Osteocyte (in vitro differentiated cells): ENCODE results near the gene PRKCE. TPM values are rescaled to one million over a fixed set of nuclear protein-coding genes. Genes with fewer than 3 reads are reported as not detected.
"Not testable (repeated sequence)": the region's sequence is repeated elsewhere in the genome, so short reads cannot be mapped to it uniquely, and the experiment has no call there.

Source experiments
- DNase-seq: peaks from one replicate; pipeline ENCODE4 v3.0.0; 2021; ENCODE audit warnings: mixed read lengths; ENCODE audit not compliant: unreplicated experiment; ENCODE audit errors: extremely low spot score
- H3K27ac Mint-ChIP-seq: one replicate; pipeline ENCODE4 v1.8.0; 2021; ENCODE audit warnings: mild to moderate bottlenecking, mixed read lengths; ENCODE audit not compliant: unreplicated experiment
- H3K27me3 Mint-ChIP-seq: one replicate; pipeline ENCODE4 v1.8.0; 2021; ENCODE audit warnings: mixed read lengths; ENCODE audit not compliant: unreplicated experiment
- H3K36me3 Mint-ChIP-seq: one replicate; pipeline ENCODE4 v1.8.0; 2021; ENCODE audit warnings: mixed read lengths; ENCODE audit not compliant: unreplicated experiment
- H3K4me1 Mint-ChIP-seq: one replicate; pipeline ENCODE4 v1.8.0; 2021; ENCODE audit warnings: mixed read lengths; ENCODE audit not compliant: unreplicated experiment
- H3K4me3 Mint-ChIP-seq: one replicate; pipeline ENCODE4 v1.8.0; 2021; ENCODE audit warnings: mild to moderate bottlenecking, moderate library complexity, mixed read lengths; ENCODE audit not compliant: unreplicated experiment
- H3K9me3 Mint-ChIP-seq: one replicate; pipeline ENCODE4 v1.8.0; 2021; ENCODE audit warnings: mixed read lengths; ENCODE audit not compliant: unreplicated experiment
- total RNA-seq: library from RNA; stranded (reverse); gene quantifications from 2 replicates; pipeline ENCODE4 v1.2.1, GENCODE V29; 2021
- TF ChIP-seq, protein P1 (sequence below): fragments of 200-600 bp; sonication (generic); IDR thresholded peaks from 2 replicates; pipeline ENCODE4 v1.5.0; 2021; ENCODE audit warnings: antibody characterized with exemption, mild to moderate bottlenecking, moderate library complexity

Gene PRKCE
- total RNA-seq, 1 donor from 2014 or later, result 13.8 TPM

GRCh38 chr2:45911538-45911937 is 260.1 kb downstream of the PRKCE start:
- TF ChIP-seq, protein P1, sequence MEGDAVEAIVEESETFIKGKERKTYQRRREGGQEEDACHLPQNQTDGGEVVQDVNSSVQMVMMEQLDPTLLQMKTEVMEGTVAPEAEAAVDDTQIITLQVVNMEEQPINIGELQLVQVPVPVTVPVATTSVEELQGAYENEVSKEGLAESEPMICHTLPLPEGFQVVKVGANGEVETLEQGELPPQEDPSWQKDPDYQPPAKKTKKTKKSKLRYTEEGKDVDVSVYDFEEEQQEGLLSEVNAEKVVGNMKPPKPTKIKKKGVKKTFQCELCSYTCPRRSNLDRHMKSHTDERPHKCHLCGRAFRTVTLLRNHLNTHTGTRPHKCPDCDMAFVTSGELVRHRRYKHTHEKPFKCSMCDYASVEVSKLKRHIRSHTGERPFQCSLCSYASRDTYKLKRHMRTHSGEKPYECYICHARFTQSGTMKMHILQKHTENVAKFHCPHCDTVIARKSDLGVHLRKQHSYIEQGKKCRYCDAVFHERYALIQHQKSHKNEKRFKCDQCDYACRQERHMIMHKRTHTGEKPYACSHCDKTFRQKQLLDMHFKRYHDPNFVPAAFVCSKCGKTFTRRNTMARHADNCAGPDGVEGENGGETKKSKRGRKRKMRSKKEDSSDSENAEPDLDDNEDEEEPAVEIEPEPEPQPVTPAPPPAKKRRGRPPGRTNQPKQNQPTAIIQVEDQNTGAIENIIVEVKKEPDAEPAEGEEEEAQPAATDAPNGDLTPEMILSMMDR, result no peak
- no peak overlapping the region for H3K27ac Mint-ChIP-seq
- no peak overlapping the region for H3K4me3 Mint-ChIP-seq
- no peak for DNase-seq
- no peaks in the 10 kb centered on the region for H3K4me1 Mint-ChIP-seq
- no peaks in the 10 kb centered on the region for H3K27me3 Mint-ChIP-seq
- peaks cover 2% of the 10 kb centered on the region for H3K36me3 Mint-ChIP-seq
- H3K9me3 Mint-ChIP-seq, result no peaks in the 10 kb centered on the region

GRCh38 chr2:45912109-45912508 is 260.6 kb downstream of the PRKCE start:
- no peaks in the 10 kb centered on the region for H3K27me3 Mint-ChIP-seq
- no peak overlapping the region for H3K27ac Mint-ChIP-seq
- no peak for DNase-seq
- peaks cover 2% of the 10 kb centered on the region for H3K36me3 Mint-ChIP-seq
- H3K9me3 Mint-ChIP-seq, result no peaks in the 10 kb centered on the region
- H3K4me3 Mint-ChIP-seq, result no peak overlapping the region
- no peaks in the 10 kb centered on the region for H3K4me1 Mint-ChIP-seq
- TF ChIP-seq, protein P1, result no peak

GRCh38 chr2:45913539-45913938 is 262.1 kb downstream of the PRKCE start:
- DNase-seq, result no peak
- Mint-ChIP-seq H3K36me3 (peaks cover 2% of the 10 kb centered on the region), H3K27ac (no peak overlapping the region), H3K4me3 (no peak overlapping the region), H3K4me1 (no peaks in the 10 kb centered on the region), H3K27me3 (no peaks in the 10 kb centered on the region), H3K9me3 (no peaks in the 10 kb centered on the region)
- TF ChIP-seq, protein P1, result no peak

DNA sequence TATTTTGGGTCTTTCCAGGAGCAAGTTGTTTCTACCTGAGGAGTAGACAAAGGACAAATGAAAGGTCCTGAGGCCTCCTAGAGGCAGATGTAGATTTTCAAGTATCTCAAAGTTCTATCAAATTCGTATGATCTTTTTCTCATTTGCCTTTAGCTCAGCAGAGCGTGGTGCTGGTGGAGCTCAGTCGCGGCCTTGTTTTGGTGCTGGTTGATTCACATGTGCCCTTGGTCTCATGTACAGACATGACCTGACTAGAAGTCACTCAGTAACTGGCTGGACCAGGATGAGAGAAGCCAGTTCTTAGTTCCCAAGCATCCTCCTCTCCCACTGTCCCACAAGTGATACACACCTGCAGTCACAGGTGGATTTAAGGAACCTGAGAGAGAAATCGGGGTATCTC is 264.0 kb downstream of the PRKCE start:
- H3K27ac Mint-ChIP-seq, result no peak overlapping the region
- H3K4me1 Mint-ChIP-seq, result no peaks in the 10 kb centered on the region
- no peaks in the 10 kb centered on the region for H3K9me3 Mint-ChIP-seq
- DNase-seq, result no peak
- no peak overlapping the region for H3K4me3 Mint-ChIP-seq
- peaks cover 2% of the 10 kb centered on the region for H3K36me3 Mint-ChIP-seq
- no peaks in the 10 kb centered on the region for H3K27me3 Mint-ChIP-seq
- TF ChIP-seq, protein P1, result no peak

DNA sequence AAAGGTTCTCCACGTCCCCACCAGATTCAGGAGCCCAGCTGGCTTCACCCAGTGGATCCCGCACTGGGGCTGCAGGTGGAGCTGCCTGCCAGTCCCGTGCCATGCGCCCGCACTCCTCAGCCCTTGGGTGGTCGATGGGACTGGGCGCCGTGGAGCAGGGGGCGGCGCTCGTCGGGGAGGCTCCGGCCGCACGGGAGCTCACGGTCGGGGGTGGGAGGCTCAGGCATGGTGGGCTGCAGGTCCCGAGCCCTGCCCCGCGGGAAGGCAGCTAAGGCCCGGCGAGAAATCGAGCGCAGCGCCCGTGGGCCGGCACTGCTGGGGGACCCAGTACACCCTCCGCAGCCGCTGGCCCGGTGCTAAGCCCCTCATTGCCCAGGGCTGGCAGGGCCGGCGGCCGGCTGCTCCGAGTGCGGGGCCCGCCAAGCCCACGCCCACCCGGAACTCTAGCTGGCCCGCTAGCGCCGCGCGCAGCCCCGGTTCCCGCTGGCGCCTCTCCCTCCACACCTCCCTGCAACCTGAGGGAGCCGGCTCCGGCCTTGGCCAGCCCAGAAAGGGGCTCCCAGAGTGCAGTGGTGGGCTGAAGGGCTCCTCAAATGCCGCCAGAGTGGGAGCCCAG is 266.2 kb downstream of the PRKCE start:
- not testable (repeated sequence) for H3K4me1 Mint-ChIP-seq, H3K36me3 Mint-ChIP-seq, H3K9me3 Mint-ChIP-seq, DNase-seq, H3K27ac Mint-ChIP-seq, H3K27me3 Mint-ChIP-seq, H3K4me3 Mint-ChIP-seq
